GM12874 (cell line): ENCODE measurements around the gene ZNF607.

Experiments used
- CTCF ChIP-seq: IDR thresholded peaks from 2 replicates; pipeline ENCODE4 v1.5.1; 2011; ENCODE audit warnings: low read depth, mild to moderate bottlenecking, control low read depth, low read length, moderate library complexity; ENCODE audit not compliant: insufficient read depth

The ZNF607 gene

GRCh38 chr19:37706052-37706605, 13.4 kb downstream of the ZNF607 start:
- TF ChIP-seq CTCF = no peak

GRCh38 chr19:37699057-37699456, 20.5 kb downstream of the ZNF607 start:
- TF ChIP-seq CTCF = no peak

- no peak for TF ChIP-seq CTCF
Measured at GRCh38 chr19:37698216-37698615, 21.3 kb downstream of the ZNF607 start.

GRCh38 chr19:37695144-37695899, 24.2 kb downstream of the ZNF607 start:
- TF ChIP-seq CTCF = no peak

- no peak for TF ChIP-seq CTCF
Measured at GRCh38 chr19:37692956-37693620, 26.5 kb downstream of the ZNF607 start.

GRCh38 chr19:37691881-37692504, 27.6 kb downstream of the ZNF607 start:
- no peak for TF ChIP-seq CTCF

- TF ChIP-seq CTCF = no peak
Measured at GRCh38 chr19:37683520-37683919, 36.0 kb downstream of the ZNF607 start.
